GM12874 (cell line): ENCODE results near the gene KCNK15.

Experiments used
- TF ChIP-seq, protein P1 (sequence below): IDR thresholded peaks from 2 replicates; pipeline ENCODE4 v1.5.1; 2011; ENCODE audit warnings: low read depth, mild to moderate bottlenecking, control low read depth, low read length, moderate library complexity; ENCODE audit not compliant: insufficient read depth

The KCNK15 gene

DNA sequence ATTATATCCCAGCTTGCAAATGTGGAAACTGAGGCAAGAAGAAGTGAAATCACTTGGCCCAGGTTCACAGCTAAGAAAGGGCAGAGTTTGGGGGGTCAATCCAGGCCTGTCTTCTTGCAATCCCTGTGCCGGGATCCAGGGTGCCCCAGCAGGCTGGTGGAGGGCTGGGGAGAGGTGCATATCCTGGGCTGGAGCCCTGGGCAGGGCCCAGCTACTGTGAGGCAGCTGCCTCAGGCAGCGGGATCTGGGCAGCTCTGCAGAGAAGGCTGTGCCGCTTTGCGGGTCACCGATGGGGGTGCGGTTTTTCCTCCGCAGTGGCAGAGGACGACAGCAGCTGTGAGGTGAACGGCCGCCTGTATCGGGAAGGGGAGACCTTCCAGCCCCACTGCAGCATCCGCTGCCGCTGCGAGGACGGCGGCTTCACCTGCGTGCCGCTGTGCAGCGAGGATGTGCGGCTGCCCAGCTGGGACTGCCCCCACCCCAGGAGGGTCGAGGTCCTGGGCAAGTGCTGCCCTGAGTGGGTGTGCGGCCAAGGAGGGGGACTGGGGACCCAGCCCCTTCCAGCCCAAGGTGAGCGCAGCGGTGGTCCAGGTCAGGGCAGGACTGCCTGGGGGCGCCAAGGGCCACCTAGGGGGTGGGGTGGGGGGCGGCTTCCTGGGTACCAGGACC, 21.1 kb upstream of the KCNK15 start:
- TF ChIP-seq, protein P1, sequence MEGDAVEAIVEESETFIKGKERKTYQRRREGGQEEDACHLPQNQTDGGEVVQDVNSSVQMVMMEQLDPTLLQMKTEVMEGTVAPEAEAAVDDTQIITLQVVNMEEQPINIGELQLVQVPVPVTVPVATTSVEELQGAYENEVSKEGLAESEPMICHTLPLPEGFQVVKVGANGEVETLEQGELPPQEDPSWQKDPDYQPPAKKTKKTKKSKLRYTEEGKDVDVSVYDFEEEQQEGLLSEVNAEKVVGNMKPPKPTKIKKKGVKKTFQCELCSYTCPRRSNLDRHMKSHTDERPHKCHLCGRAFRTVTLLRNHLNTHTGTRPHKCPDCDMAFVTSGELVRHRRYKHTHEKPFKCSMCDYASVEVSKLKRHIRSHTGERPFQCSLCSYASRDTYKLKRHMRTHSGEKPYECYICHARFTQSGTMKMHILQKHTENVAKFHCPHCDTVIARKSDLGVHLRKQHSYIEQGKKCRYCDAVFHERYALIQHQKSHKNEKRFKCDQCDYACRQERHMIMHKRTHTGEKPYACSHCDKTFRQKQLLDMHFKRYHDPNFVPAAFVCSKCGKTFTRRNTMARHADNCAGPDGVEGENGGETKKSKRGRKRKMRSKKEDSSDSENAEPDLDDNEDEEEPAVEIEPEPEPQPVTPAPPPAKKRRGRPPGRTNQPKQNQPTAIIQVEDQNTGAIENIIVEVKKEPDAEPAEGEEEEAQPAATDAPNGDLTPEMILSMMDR = no peak

DNA sequence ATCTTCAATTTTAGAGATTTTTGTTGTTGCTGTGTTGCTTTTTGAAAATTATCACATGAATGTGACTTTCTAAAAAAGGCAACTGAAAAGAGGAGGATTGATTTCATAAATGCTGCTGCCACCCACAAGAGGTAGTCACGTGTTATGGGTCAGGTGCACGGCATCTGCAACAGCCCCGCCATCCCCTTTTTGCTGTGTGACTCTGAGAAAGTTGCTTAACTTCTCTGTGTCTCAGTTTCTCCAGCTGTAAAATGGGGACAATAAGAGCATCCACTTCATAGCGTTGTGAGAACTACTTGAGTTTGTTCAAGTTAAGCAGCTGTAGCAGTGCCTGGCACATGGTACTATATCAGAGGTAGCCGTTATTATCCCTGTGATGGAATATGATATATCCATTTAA, 19.8 kb upstream of the KCNK15 start:
- TF ChIP-seq, protein P1 = no peak

DNA sequence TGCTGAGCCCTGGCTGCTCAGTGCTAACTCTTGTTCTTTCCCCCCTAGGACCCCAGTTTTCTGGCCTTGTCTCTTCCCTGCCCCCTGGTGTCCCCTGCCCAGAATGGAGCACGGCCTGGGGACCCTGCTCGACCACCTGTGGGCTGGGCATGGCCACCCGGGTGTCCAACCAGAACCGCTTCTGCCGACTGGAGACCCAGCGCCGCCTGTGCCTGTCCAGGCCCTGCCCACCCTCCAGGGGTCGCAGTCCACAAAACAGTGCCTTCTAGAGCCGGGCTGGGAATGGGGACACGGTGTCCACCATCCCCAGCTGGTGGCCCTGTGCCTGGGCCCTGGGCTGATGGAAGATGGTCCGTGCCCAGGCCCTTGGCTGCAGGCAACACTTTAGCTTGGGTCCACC, 18.6 kb upstream of the KCNK15 start:
- TF ChIP-seq, protein P1 = no peak

- TF ChIP-seq, protein P1 = no peak
These were observed 18.0 kb upstream of the KCNK15 start for GRCh38 chr20:44727651-44728050.

DNA sequence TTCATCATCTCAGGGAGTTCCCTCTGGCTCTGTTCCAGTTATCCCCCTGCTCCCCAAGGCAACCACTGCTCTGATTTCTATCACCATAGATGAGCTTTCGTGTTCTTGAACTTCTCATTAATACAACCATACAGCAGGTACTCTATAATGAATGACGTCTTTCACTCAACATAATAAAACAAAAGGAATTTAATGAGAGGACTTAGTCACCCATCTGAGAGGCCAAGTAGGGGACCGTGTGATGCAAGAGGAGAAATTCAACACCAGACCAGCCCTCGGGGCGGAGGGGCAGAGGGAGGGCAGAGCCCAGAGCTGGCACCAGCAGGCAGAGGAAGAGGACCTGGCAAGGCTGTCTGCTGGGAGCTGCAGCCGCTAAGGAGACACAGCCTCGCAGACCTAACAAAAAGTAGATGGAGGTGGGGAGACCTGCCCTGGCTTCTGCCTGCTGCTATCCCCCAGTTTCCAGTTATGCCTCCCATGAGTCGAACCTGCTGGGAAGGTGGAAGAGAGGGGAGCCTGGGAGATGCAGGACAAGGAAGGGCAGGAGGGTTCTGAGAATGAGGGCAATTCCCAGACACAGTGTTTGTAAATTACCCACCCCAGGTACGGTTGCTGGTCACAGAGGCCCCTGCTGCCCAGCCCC, 16.7 kb upstream of the KCNK15 start:
- TF ChIP-seq, protein P1 = no peak

DNA sequence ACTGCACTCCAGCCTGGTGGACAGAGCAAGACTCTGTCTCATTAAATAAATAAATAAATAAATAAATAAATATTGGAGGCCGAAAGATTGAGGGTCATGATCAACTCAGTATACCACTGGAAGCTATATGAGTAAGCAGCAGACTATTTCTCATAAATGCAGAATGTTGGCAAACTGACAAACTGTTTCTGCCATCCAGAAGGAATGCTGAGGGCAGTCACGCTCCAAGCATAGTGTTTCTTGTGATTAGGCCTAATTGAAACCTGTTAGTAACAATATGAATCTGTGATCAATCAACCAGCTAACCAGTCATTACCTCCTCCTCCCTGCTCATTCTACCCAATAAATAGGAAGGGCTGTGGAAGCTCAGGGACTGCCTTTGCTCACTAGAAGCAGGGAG, 15.2 kb upstream of the KCNK15 start:
- TF ChIP-seq, protein P1 = no peak

- TF ChIP-seq, protein P1 = no peak
These were observed 14.0 kb upstream of the KCNK15 start for GRCh38 chr20:44731657-44732056.
